DMS79 treated with DMSO at 0.1 percent for 48 hours (cell line): ENCODE results near the gene RPL35A.
"Not testable (repeated sequence)": the region's sequence is repeated elsewhere in the genome, so short reads cannot be mapped to it uniquely, and the experiment has no call there.

ENCODE experiments used
- DNase-seq: peaks from one replicate; lab custom pipeline; 2025; lab: John Stamatoyannopoulos, UW

Gene RPL35A

DNA sequence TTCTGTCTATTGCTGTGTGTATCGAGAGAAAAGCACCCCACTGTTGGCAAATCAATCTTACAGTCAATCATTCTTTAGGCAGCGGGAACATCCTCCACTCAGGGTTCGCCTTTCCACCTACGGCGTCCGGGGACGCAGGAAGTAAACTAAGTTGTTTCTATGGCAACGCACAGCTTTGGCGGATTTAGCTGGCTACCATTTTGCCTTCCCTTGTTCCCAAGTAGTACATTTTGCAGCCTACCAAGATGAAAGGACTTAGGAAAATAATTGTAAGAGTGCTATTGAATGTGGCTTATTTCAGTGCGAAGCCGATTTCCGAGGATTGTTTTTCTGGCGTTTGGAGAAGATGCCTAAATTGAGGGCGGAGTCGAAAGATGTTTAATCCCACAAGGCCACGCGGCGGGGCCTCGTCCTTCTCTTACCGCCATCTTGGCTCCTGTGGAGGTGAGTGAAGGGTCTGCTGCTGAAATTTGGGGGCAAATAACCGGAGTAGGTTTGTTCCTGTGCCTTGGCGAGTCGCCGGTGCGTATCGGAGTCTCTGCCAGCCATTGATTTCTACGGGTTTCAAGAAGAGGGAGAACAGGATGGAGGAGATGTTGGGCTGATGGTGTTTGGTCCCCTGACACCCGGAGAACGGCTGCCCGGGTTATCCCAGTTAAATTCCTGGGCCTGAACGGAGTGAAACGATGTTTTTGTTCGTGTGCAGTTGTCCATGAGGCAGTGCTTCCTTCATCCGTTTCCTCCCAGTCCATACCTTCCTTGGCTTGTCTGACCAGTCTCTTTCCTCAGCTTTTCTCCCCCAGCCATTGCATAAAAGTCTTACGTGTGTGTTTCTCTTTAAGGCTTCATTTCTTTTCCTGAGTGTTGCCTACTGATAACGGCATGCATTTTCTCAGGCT lies at the start of gene RPL35A:
RPL35A (plus strand) TSS at position 413 of the 899 bp plus-strand sequence. CDS start 778 bp downstream, outside the sequence.
- DNase-seq, result peak; percentile 99

DNA sequence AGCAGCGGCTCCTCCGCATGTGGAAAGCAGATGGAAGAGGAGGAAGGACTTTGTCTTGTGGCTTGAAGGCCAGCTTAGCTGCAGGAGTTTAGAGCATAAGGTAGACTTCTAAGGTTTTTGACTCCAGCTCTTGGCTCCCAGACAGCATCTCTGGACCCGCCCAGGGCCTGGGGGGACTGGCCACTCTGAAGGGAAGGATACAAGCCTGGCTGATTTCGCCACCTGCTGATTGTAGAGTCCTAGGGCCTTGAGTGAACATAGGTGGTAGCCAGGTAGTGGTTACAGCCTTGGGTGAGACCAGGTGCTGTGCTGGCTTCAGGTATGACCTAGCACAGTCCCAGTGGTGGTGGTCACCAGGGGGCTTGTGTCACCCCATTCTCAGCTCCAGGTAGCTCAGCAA lies 48.4 kb upstream of the RPL35A start:
- no peak for DNase-seq

DNA sequence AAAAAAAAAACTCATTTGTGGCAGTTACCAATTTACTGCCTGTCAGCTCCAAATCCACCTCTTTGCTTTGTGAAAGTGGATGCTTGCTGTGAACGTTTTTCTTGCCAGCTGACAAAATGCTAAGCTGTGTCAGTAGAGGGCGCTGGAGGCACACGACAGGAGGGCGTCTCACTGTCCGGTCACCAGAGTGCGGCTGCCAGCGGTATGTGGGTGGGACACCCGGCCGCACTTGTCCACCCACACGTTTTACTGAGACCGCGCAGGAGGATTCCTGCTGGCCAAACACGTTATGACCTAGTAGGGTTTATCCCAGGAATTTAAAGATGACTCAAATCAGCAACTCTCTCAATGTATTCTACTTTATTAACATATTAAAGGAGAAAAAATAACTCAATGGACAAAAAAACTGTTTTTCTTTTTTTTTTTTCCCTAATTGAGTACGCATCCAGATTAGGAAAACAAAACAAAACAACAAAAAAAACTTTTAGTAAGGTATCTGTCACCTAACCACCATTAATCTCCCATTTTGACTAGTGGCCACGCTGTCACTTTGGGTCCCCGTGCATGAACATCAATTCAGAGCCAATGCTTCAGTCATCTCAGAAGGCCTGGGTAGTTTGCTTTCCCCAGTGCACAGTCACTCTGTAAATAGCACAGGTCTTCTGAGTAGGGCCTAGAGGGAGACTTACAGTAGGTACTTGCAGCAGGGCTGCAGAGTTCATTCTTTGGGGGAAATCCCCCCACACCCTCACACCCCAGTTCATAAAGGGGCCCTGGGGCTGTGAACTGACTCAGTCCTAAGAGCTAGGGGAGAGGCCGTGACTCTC lies 43.8 kb upstream of the RPL35A start:
- DNase-seq, result peak; percentile 52

DNA sequence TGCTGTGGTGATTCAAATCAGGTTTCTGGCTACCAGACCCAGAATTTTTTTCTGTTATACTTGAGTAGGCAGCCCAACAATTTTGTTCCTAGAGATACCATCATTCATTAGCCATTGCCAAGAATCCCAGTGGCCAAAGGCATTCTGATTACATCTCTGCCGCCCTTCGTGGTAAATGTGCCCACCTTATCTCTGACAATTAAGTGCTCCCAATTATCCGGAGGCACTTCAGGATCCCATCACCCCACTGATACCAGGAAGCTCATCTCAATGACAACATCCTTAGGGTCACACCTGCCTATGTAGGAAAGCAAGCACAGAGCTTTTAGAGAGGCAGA lies 43.2 kb upstream of the RPL35A start:
- DNase-seq, result no peak

DNA sequence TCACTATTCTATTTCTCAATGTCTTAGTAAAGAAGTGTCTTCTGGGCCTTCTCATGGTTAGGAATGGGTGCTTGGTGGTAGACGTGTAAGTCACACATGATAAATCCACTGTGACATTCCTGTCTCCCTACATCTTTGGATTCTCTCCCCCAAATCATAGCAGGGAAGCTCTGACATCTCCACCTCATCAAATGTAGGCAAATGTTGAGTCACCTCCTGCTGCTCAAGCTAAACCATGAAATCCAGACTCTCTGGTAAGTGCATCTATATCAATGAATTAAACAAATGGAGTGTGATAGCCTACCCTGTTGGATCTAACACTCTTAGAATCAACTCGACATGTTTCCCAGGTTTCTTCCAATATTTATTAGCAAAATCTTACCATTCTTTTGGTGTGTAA lies 42.8 kb upstream of the RPL35A start:
- no peak for DNase-seq

DNA sequence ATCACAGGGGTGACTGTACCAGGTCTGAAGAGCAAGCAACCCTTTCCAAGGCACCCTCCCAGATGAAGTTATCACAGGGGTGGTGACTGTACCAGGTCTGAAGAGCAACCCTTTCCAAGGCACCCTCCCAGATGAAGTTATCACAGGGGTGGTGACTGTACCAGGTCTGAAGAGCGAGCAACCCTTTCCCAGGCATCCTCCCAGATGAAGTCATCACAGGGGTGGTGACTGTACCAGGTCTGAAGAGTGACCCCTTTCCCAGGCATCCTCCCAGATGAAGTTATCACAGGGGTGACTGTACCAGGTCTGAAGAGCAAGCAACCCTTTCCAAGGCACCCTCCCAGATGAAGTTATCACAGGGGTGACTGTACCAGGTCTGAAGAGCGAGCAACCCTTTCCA lies 41.4 kb upstream of the RPL35A start:
- DNase-seq, result not testable (repeated sequence)

DNA sequence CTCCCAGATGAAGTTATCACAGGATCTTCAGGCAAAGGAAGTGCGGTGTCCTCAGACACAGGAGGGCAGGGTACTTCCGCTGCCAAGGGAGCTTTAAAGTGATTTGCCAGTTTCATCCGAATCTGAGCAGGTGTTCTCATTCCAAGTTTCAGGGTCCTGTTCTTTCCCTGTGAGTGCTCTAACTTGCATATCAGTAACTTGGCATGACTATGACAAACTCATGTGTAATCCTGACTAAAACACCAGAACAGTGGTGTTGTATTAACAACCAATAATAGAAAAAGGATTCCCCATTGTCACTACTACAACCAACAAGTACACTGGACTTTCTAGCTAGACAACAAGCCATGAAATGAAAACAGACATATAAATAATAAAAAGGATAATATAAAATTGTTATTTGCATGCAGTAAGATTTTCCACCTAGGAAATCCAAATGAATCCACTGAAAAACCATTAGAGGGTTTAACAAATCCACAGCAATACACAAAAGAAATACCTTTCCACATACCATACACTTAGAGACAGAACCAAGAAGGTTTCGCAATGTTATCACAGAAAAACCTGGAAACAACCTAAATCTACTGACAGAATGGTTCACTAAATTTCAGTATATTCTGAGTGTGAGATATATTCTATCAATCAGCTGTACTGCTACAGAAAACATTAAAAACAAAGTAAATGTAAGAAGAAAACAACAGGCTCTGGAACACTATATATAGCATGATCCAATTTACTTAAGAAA lies 40.9 kb upstream of the RPL35A start:
- no peak for DNase-seq

DNA sequence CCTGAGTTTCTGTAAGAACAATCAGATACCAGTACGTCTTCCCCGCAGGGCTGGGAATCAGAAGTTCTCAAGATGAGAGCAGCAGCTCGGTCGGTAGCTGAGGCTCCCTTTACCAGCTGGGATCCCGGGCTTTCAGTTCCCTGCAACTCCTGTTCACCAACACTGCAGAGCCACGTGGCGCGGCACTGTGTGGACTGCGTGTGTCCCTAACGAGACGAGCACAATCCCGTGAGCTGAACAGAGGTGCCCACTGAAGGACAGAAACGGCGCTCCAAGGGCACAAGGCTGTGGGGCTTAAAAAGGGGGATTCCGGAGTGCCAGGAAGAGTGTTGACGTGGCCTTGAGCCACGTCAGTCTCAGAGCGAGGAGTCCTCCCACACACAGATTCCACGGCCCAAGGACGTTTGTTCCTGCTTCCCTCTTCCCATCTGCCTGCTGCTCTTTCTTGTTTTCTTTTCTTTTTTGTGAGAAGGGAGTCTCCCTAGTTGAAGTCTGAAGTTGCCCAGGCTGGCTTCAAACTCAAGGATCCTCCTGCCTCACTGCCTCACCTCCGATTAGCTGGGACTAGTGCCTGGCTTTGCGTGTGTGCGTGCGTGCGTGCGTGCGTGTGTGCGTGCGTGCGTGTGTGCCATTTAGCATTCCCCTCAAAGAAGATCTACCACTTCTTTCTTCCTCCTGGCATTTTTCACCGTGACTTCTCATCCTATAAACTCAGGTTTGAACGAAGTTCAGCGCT lies 37.1 kb upstream of the RPL35A start:
- no peak for DNase-seq

DNA sequence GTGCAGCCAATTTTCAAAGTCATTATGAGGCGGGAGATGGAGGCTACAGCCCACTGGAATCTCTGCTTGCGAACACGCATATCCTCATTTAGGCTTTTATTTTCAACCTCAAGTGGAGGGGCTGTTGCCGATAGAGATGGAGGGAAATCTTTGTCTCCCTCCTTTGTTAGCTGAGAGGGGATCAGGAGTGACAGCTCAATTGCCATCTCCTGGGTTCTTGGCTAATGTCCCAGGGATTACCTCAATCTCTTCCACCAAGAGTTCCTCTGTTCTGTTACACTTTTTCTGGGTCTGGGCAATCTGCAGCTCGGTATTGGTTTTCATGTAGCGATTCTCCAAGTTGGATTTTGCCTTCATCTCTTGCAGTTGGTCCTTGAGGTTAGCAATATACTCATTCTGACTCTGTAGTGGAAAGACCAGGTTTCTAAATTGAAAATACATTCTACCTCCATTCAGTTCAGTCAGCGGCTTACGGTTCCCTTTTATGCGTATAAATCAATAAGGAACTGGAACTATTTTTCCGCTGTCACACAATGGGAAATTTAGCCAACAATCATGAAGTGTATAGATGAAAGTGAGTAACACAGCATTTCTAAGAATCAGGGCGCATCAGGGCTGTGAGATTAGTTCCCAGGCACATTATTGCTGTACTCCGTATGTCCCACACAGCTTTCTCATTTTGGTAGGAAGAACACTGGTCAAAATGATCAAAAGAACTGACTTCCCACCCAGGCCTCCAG lies 36.2 kb upstream of the RPL35A start:
- DNase-seq, result no peak

DNA sequence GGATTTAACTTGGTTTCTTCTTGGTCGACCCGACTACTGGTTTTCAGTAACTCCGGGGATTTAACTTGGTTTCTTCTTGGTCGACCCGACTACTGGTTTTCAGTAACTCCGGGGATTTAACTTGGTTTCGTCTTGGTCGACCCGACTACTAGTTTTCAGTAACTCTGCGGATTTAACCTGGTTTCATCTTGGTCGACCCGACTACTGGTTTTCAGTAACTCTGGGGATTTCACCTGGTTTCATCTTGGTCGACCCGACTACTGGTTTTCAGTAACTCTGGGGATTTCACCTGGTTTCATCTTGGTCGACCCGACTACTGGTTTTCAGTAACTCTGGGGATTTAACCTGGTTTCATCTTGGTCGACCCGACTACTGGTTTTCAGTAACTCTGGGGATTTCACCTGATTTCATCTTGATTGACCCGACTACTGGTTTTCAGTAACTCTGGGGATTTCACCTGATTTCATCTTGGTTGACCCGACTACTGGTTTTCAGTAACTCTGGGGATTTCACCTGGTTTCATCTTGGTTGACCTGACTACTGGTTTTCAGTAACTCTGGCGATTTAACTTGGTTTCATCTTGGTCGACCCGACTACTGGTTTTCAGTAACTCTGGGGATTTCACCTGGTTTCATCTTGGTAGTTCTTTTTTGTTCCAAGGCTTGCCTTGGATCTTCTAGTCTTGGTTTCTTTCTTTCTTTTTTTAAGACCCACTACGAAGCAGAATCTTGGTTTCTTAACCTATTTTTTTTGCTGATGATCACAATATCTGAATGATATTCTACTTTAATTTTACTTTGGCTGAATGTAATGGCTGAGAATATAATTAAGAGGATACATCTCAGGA lies 28.3 kb upstream of the RPL35A start:
- DNase-seq, result not testable (repeated sequence)

DNA sequence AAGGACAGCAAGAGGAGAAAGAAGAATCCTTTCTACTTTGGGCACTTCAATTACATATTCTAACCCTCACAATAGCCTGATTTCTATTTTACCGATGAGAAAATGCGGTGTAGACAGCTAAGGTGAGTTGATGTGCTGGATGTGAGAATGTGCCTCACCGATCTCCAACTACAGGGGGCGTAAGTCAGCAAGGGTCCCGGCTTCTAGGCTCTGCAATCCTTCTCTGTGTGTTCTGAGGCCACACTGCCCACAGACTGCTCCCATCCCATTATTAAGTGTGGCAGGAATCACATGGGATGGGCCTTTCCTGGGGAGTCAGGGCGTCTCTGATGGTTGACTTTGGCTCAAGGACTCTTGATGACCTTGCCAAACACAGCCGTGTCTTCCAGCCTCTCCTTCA lies 23.6 kb upstream of the RPL35A start:
- DNase-seq, result no peak

DNA sequence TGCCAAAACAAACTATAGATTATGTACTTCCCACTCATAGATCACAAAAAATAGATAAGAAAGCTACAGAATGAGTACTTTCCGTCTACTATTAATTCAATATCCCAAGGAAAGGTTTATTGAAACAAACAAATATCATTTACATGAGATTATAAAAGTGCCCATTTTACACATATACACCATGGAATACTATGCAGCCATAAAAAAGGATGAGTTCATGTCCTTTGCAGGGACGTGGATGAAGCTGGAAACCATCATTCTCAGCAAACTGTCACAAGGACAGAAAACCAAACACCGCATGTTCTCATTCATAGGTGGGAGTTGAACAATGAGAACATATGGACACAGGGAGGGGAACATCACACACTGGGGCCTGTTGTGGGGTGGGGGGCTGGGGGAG lies 22.4 kb upstream of the RPL35A start:
- not testable (repeated sequence) for DNase-seq

DNA sequence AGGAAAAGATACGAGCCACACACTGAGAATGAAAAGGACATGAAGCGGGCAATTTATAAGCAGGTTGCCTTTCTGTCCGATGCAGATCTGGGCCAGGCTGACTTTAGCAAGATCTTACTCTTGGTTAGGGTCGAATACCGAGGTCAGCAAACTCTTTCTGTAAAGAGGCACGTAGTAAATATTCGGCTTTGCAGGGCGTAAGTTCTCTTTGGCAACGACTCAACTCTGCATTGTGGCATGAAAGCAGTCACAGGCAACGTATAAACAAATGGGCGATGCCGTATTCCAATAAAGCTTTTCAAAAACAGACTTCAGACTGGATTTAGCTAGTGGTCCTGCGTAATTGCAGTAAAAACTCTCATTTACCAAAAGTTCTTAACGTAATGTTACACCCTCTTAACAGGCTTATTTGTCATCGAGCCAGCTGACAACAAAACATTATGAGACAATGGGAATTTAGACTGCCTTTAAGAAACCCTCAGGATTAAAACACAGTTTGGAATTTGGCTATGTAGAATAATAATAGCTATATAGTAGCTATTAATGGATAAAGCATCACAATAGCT lies 13.1 kb upstream of the RPL35A start:
- no peak for DNase-seq

DNA sequence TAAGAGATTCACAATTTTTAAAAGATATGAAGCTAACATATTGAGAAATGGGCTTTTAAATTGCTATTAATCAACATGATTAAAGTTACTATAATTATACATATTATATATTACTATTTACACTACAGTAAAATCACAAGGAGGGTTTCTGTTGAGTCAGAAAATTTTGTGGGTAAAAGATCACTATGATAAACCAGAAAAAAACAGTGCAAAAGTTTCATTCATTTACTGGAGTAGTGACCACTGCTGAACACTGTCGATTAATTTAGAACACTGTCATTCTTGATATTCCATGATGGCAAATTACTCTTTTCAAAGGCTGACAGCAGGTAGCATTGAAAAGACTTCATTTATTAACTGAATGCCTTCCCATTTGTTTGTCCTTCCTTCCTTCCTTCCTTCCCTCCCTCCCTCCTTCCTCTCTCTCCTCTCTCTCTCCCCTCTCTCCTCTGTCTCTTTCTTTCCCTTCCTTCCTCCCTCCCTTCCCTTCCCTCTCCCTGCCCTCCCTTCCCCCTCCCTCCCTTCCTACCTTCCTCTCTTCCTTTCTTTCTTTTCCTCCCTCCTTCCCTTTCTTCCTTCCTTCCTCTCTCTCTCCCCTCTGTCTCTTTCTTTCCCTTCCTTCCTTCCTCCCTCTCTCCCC lies 9.1 kb upstream of the RPL35A start:
- no peak for DNase-seq

DNA sequence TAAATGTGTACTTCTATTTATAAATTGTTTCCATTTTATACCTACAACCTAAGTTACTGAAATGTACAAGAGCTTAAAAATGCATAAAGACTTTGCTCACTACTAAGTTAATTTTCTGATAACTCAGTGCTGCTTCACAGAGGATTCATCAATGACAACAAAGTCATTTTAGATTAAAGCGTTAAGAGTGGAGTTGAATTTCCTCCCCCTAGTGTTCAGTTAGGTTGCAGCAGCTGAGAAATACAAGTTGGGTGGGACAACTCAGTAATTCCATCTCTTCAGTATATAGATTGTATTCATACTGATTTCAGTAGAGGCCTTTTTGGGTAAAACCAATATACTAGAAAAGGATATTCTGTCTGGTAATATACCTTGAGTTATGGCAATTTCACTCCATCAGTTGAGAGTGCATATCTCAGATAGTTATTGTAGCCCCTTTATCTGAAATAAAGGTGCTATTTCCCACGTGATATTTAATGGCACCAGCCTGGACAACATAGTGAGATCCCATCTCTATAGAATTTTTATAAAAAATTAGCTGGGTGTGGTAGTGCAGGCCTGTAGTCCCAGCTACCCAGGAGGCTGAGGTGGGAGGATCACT lies 6.9 kb upstream of the RPL35A start:
- DNase-seq, result no peak

DNA sequence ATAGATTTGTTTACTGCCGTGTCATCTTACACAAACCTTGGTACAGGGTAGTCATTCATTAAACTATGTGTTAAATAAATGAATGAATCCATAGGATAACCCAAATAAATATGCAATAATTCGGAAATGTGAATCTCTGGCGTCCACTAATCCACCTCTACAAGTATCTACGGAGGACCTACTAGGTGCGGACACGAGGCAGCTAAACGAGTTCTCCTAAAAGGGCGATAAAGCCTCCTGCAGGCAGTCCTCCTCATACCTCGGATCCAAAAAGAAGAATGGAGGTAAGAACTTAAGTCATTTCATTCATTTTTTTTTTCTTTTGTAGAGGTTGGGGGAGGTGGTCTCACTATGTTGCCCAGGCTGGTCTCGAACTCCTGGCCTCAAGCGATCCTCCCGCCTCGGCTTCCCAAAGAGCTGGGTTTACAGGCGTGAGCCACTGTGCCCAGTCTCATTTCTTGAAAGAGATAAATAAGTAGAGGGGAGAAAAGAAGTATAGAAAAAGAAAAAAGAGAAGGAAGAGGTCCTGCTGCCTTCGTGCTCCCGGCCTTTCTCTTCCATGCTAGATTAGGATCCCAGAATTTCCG lies 706 bp upstream of the RPL35A start:
- DNase-seq, result no peak

DNA sequence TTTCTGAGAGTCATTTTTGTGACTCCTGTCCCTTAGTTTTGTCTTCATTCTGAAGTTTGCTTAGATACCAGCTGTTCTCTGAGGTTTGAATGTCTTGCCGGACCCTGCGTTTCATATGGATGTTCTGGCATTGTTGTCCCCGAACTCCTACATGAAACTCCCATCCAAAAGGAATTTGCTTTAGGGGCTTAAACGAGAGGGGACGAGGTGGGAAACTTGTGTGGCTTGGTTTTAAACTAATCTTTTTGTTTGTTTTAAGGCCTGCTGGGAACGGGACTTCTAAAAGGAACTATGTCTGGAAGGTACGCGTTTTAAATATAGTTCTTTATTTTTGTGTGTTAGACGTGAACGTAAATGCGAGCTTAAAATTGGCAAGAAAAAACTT lies 679 bp downstream of the RPL35A start:
- peak; percentile 41 for DNase-seq

DNA sequence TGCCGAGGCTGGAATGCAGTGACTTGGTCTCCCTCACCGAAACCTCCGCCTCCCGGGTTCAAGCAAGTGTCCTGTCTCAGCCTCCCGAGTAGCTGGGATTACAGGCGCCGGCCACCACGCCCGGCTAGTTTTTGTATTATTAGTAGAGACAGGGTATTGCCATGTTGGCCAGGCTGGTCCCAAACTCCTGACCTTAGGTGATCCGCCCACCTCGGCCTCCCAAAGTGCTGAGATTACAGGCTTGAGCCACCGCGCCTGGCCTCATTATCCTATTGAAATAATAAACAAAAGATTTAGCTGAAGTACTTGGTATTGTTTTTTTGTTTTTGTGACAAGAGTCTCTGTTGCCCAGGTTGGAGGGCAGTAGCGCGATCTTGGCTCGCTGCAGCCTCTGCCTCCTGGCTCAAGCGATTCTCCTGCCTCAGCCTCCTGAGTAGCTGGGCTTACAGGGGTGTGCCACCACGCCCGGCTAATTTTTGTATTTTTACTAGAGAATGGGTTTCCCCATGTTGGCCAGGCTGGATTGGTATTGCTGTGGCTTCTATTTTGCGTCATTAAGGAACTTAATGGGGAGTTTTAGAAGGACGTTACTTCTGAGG lies 1.5 kb downstream of the RPL35A start:
- DNase-seq, result no peak
